GM12875 (cell line): ENCODE results near the gene RABGAP1L.

ENCODE experiments used
- H3K4me3 ChIP-seq: one replicate; pipeline ENCODE4 v1.5.1; 2011; ENCODE audit warnings: low read depth, low read length, control low read depth
- TF ChIP-seq, protein P1 (sequence below): IDR thresholded peaks from 2 replicates; pipeline ENCODE4 v1.5.1; 2011; ENCODE audit warnings: low read depth, mild to moderate bottlenecking, control low read depth, inconsistent platforms, low read length, moderate library complexity, borderline replicate concordance; ENCODE audit not compliant: insufficient read depth

The RABGAP1L gene

DNA sequence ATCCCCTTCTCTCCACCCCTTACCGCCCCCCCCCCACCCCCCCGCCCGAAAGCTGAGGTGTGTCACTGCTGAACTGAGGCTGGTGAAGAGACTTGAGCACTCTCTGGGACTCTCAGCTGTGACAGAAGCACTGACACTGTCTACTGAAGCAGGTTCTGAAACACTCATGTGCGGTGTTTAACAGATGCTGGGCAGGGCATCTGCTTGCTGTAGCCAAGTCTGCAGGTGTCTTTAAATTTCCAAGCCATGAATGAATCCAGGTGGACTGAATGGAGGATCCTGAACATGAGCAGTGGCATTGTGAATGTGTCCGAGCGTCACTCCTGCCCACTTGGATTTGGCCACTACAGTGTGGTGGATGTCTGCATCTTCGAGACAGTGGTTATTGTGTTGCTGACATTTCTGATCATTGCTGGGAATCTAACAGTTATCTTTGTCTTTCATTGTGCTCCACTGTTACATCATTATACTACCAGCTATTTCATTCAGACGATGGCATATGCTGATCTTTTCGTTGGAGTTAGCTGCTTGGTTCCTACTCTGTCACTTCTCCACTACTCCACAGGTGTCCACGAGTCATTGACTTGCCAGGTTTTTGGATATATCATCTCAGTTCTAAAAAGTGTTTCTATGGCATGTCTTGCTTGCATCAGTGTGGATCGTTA lies 288.7 kb downstream of the RABGAP1L start, which contains the start of gene GPR52:
GPR52 (plus strand) TSS at position 99 of the 665 bp plus-strand sequence; CDS start at position 247, 148 bp downstream.
- TF ChIP-seq, protein P1, sequence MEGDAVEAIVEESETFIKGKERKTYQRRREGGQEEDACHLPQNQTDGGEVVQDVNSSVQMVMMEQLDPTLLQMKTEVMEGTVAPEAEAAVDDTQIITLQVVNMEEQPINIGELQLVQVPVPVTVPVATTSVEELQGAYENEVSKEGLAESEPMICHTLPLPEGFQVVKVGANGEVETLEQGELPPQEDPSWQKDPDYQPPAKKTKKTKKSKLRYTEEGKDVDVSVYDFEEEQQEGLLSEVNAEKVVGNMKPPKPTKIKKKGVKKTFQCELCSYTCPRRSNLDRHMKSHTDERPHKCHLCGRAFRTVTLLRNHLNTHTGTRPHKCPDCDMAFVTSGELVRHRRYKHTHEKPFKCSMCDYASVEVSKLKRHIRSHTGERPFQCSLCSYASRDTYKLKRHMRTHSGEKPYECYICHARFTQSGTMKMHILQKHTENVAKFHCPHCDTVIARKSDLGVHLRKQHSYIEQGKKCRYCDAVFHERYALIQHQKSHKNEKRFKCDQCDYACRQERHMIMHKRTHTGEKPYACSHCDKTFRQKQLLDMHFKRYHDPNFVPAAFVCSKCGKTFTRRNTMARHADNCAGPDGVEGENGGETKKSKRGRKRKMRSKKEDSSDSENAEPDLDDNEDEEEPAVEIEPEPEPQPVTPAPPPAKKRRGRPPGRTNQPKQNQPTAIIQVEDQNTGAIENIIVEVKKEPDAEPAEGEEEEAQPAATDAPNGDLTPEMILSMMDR = no peak
- no peak within 1 kb of the TSS for H3K4me3 ChIP-seq

DNA sequence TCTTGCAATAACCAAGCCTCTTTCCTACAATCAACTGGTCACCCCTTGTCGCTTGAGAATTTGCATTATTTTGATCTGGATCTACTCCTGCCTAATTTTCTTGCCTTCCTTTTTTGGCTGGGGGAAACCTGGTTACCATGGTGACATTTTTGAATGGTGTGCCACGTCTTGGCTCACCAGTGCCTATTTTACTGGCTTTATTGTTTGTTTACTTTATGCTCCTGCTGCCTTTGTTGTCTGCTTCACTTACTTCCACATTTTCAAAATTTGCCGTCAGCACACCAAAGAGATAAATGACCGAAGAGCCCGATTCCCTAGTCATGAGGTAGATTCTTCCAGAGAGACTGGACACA lies 289.2 kb downstream of the RABGAP1L start:
- no peak overlapping the region for H3K4me3 ChIP-seq
- TF ChIP-seq, protein P1 = no peak

DNA sequence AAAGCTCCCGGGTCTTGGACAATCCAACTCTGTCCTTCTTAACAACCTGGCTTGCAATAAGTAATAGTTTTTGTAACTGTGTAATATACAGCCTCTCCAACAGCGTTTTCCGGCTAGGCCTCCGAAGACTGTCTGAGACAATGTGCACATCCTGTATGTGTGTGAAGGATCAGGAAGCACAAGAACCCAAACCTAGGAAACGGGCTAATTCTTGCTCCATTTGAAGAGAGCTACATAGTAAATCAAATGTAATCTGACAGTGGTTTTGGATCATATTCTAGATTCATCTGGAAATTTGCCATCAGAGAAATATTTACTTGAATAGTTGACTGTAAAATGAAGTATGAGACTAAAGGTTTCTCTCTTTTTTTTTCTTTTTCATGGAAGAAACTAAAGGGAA lies 289.7 kb downstream of the RABGAP1L start:
- TF ChIP-seq, protein P1 = no peak
- H3K4me3 ChIP-seq = no peak overlapping the region

DNA sequence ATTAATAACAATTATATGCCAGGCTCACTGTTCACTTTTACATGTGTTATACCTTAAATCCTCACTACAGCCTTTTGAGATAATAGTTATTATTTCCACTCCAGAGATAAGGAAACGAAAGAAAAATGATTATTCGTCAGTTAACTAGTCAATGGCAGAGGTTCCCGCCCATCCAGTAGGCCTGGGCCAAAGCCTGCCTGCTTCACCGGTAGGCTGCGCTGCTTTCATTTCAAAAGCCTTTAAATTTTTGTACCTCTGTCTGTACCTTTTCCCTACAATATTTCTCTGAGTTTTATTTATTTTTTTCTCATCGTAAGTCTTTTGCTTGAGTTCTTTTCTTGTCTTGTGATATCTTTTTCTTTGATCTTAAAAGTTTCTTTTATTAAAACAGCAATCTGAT lies 292.1 kb downstream of the RABGAP1L start:
- TF ChIP-seq, protein P1 = no peak
- no peak overlapping the region for H3K4me3 ChIP-seq

DNA sequence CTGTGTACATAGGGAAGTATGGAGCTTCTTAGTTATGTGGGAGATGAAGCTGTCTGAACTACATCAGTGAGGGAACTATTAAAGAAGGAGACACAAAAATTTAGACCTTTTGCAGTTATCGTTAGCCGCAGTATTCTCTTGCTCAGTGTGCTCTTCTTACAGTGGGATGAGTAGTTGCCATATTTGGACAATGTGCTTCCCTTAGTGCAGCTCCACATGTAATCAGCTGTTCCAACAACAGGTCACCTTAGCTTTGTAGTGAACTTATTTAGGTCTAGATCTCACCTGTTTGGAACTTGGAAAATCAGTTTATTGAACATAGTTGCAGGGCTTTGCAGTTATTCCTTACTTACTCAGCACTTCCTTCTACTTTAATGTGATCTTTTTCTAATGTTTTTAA lies 306.5 kb downstream of the RABGAP1L start:
- no peak overlapping the region for H3K4me3 ChIP-seq
- TF ChIP-seq, protein P1 = no peak

DNA sequence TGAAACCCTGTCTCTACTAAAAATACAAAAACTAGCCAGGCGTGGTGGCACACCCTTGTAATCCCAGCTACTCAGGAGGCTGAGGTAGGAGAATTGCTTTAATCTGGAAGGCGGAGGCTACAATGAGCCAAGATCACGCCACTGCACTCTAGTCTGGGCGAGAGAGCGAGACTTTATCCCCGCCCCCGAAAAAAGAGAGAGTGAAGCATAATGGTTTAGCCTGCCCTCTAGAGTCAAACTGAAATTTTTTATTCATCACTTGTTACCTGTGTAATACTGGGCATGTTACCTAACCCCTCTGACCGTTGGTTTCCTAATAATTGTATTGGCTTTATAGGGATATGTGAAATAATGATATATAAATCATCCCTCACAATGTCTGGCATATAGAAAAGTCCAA lies 307.3 kb downstream of the RABGAP1L start:
- H3K4me3 ChIP-seq = no peak overlapping the region
- TF ChIP-seq, protein P1 = no peak

DNA sequence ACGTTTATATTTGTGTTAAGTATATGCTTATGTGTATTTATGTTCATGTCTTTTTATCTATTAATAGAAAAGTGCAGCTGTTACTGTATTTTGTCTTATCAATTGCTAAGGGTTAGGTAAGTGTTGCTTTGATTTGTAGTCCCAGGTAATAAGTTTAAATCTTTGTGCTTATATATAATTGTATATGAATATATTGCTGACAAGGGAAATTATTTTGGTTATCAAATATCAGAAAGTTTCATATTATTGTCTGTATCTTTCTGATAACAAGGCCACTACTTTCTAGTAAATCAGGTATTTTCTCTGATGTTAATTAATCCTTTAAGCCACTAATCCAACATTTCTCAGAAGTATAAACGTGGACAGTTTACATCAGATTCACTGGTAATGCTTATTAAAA lies 309.7 kb downstream of the RABGAP1L start:
- H3K4me3 ChIP-seq = no peak overlapping the region
- TF ChIP-seq, protein P1 = no peak
